HEK293 (cell line): ENCODE results near the gene KCP.

Source experiments
- ZBTB1 ChIP-seq: fragments of 450-650 bp; formaldehyde crosslinking; IDR thresholded peaks from 2 replicates; pipeline ENCODE4 v1.5.1; 2016; ENCODE audit warnings: missing biosample characterization, missing genetic modification characterization
- ZBTB21 ChIP-seq: fragments of 450-650 bp; formaldehyde crosslinking; IDR thresholded peaks from 2 replicates; pipeline ENCODE4 v1.5.1; 2017; ENCODE audit warnings: missing biosample characterization, missing genetic modification characterization
- ZNF292 ChIP-seq: fragments of 450-650 bp; formaldehyde crosslinking; IDR thresholded peaks from 2 replicates; pipeline ENCODE4 v1.5.1; 2016; ENCODE audit warnings: low read depth, missing biosample characterization, missing genetic modification characterization, borderline replicate concordance
- TF ChIP-seq, protein P1 (sequence below): fragments of 450-650 bp; formaldehyde crosslinking; IDR thresholded peaks from 2 replicates; pipeline ENCODE4 v1.5.1; 2016; ENCODE audit warnings: missing biosample characterization, missing genetic modification characterization

- TF ChIP-seq ZBTB1 (no peak), ZBTB21 (tag by site-specific recombination) (no peak), ZNF292 (tag by site-specific recombination) (no peak)
- TF ChIP-seq, protein P1, sequence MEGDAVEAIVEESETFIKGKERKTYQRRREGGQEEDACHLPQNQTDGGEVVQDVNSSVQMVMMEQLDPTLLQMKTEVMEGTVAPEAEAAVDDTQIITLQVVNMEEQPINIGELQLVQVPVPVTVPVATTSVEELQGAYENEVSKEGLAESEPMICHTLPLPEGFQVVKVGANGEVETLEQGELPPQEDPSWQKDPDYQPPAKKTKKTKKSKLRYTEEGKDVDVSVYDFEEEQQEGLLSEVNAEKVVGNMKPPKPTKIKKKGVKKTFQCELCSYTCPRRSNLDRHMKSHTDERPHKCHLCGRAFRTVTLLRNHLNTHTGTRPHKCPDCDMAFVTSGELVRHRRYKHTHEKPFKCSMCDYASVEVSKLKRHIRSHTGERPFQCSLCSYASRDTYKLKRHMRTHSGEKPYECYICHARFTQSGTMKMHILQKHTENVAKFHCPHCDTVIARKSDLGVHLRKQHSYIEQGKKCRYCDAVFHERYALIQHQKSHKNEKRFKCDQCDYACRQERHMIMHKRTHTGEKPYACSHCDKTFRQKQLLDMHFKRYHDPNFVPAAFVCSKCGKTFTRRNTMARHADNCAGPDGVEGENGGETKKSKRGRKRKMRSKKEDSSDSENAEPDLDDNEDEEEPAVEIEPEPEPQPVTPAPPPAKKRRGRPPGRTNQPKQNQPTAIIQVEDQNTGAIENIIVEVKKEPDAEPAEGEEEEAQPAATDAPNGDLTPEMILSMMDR (tag by site-specific recombination), result no peak
Measured at GRCh38 chr7:128829391-128830166, 80.9 kb downstream of the KCP start.
